Ovary (tissue), 9 donors: Measurements from ENCODE around the gene SLC35E3. TPM values are rescaled to one million over a fixed set of nuclear protein-coding genes. Genes with fewer than 3 reads are reported as not detected.

Experiments used
- DNase-seq, 5 donors: peaks; one replicate each; pipeline ENCODE4 v3.0.0-alpha.2; 2019 to 2020
- H3K27ac ChIP-seq, 2 donors: fragments of 200-600 bp; one replicate each; pipeline versions ENCODE4 v1.5.1 to v1.8.0; 2019 to 2022
- H3K27me3 ChIP-seq: fragments of 200-600 bp; one replicate; pipeline ENCODE4 v1.8.0; 2022
- H3K36me3 ChIP-seq: fragments of 200-600 bp; sonication (generic); one replicate; pipeline ENCODE4 v1.5.1; 2019
- H3K4me1 ChIP-seq: one replicate; pipeline ENCODE4 v1.8.1; 2013; ENCODE audit warnings: mild to moderate bottlenecking, moderate library complexity; ENCODE audit not compliant: insufficient read depth
- H3K4me3 ChIP-seq: fragments of 200-600 bp; sonication (generic); one replicate; pipeline ENCODE4 v1.5.1; 2017
- H3K9me3 ChIP-seq, 2 donors: fragments of 200-600 bp in 1 of 2; sonication (generic) in 1 of 2; one replicate each; pipeline versions ENCODE4 v1.5.1 to v1.8.1; 2013 to 2019; ENCODE audit warnings: mild to moderate bottlenecking in 1 of 2, moderate library complexity in 1 of 2
- EP300 ChIP-seq: sonication (generic); formaldehyde crosslinking; IDR thresholded peaks from one replicate; pipeline ENCODE4 v1.6.1; 2017; ENCODE audit warnings: antibody characterized with exemption
- POLR2A ChIP-seq: fragments of 450-650 bp; IDR thresholded peaks from one replicate; pipeline ENCODE4 v1.6.1; 2017; ENCODE audit warnings: antibody characterized with exemption, mild to moderate bottlenecking, moderate library complexity
- WGBS, 3 donors: extraction: QIAGEN DNeasy Blood & Tissue Kit in 1 of 3; methylation state at CpG; one replicate each; pipeline versions ENCODE4 v1.1.5 to v1.1.7; 2013 to 2017; 5-methylcytosine and 5-hydroxymethylcytosine counted together
- intact Hi-C, 4 donors: fragments of 100-400 bp; cut with DNase I; formaldehyde crosslinking; loops; one replicate each; pipeline versions ENCODE4 v1.11.0 to v1.15.1; 2022 to 2023
- polyA plus RNA-seq, 2 donors: library from polyadenylated mRNA; stranded (reverse); fragments of 200-250 nt in 1 of 2; fragments of 350-450 nt in 1 of 2; fragmentation: Illumina TruSeq in 1 of 2; extraction: RNeasy Lipid Tissue Mini Kit (QIAGEN cat#74804) in 1 of 2; gene quantifications; one replicate each; pipeline ENCODE4 v1.2.3, GENCODE V29; 2013 to 2014
- total RNA-seq, 7 donors: library from RNA; depleted of rRNA in 2 of 7; stranded (reverse); fragments of >200 nt in 2 of 7; fragmentation: NEBNext Ultra II Directional in 3 of 7; extraction: Animal tissue kit (Norgen Biotek cat#: 25700) in 3 of 7; gene quantifications; one replicate each; pipeline versions ENCODE4 v1.1.0 to v1.2.4, GENCODE V29; 2016 to 2023
- TF ChIP-seq, protein P1 (sequence below), 3 donors: fragments of 450-650 bp in 2 of 3; fragments of 200-600 bp in 1 of 3; IDR thresholded peaks; one replicate each; pipeline versions ENCODE4 v1.5.1 to v1.8.0; 2016 to 2022; ENCODE audit warnings: antibody characterized with exemption in 3 of 3, mild to moderate bottlenecking in 1 of 3
- donor health status: DM: no; HTN: no; CAD: no; lungs with moderate emphysema.
- donor health status: DM: no; HTN: no; CAD: no.
- donor health status: Bipolar disorder and iron deficiency.
- donor health status: DM: yes; HTN: yes; CAD: no.
- donor health status: DM: no; HTN: no; CAD: no.
- donor health status: DM: yes; HTN: yes; CAD: no.

SLC35E3 gene
- total and polyA plus RNA-seq, 9 donors, result 1.1 to 12.3 (median 8.1) TPM

DNA sequence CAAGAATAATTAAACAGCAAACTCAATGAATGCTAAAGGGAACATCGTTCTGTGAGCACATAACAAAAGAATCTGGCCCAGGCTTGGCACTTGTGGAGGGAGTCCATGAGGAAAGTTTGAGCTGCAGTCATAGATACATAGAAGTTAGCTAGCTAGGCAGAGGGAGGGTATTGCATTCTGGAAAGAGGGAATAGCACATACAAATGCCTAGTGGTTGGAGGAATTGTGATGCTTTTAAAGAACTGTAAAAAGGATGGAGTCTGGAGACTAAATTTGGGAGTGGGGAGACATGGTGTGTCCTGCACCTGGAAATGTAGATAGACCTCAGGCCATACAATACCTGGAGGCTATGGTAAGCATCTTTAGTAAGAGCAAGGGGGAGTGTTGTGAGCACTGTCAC lies 24.0 kb downstream of the SLC35E3 start:
- Histone ChIP-seq H3K27ac (no peak overlapping the region), H3K4me1 (no peaks in the 10 kb centered on the region), H3K4me3 (no peak overlapping the region), H3K27me3 (no peaks in the 10 kb centered on the region), H3K9me3 (no peaks in the 10 kb centered on the region), H3K36me3 (no peaks in the 10 kb centered on the region)
- TF ChIP-seq EP300 (no peak), POLR2A (no peak)
- TF ChIP-seq, protein P1, sequence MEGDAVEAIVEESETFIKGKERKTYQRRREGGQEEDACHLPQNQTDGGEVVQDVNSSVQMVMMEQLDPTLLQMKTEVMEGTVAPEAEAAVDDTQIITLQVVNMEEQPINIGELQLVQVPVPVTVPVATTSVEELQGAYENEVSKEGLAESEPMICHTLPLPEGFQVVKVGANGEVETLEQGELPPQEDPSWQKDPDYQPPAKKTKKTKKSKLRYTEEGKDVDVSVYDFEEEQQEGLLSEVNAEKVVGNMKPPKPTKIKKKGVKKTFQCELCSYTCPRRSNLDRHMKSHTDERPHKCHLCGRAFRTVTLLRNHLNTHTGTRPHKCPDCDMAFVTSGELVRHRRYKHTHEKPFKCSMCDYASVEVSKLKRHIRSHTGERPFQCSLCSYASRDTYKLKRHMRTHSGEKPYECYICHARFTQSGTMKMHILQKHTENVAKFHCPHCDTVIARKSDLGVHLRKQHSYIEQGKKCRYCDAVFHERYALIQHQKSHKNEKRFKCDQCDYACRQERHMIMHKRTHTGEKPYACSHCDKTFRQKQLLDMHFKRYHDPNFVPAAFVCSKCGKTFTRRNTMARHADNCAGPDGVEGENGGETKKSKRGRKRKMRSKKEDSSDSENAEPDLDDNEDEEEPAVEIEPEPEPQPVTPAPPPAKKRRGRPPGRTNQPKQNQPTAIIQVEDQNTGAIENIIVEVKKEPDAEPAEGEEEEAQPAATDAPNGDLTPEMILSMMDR (IDR thresholded peaks at IDR 0.05), result no peak
- no peak for DNase-seq
- 84 to 86% (median 86%) methylated on average over 1 of the region's 1 CpG for WGBS, 3 donors
- intact Hi-C loops, result no loop called here

- Histone ChIP-seq H3K27ac (no peak overlapping the region), H3K36me3 (no peaks in the 10 kb centered on the region), H3K4me3 (no peak overlapping the region), H3K27me3 (no peaks in the 10 kb centered on the region), H3K4me1 (no peaks in the 10 kb centered on the region), H3K9me3 (no peaks in the 10 kb centered on the region)
- DNase-seq, result no peak
- WGBS, 3 donors, result 89 to 91% (median 89%) methylated on average over 5 of the region's 5 CpGs
- intact Hi-C loops, result no loop called here
- no peak for TF ChIP-seq POLR2A
- no peak for TF ChIP-seq EP300
- TF ChIP-seq, protein P1 (IDR thresholded peaks at IDR 0.05), result no peak
Observed at GRCh38 chr12:68771223-68771925, 25.4 kb downstream of the SLC35E3 start.

- TF ChIP-seq, protein P1 (IDR thresholded peaks at IDR 0.05), result no peak
- TF ChIP-seq POLR2A (no peak), EP300 (no peak)
- Histone ChIP-seq H3K27me3 (no peaks in the 10 kb centered on the region), H3K27ac (no peak overlapping the region), H3K4me1 (no peaks in the 10 kb centered on the region), H3K9me3 (no peaks in the 10 kb centered on the region), H3K4me3 (no peak overlapping the region), H3K36me3 (no peaks in the 10 kb centered on the region)
- 82 to 88% (median 86%) methylated on average over 8 of the region's 8 CpGs for WGBS, 3 donors
- no peak for DNase-seq
- intact Hi-C loops, result no loop called here
Observed at GRCh38 chr12:68772714-68773113, 26.7 kb downstream of the SLC35E3 start.

GRCh38 chr12:68773582-68773981 lies 27.6 kb downstream of the SLC35E3 start:
- Histone ChIP-seq H3K9me3 (no peaks in the 10 kb centered on the region), H3K27ac (no peak overlapping the region), H3K27me3 (no peaks in the 10 kb centered on the region), H3K36me3 (no peaks in the 10 kb centered on the region), H3K4me3 (no peak overlapping the region), H3K4me1 (no peaks in the 10 kb centered on the region)
- DNase-seq, result no peak
- intact Hi-C loops, result no loop called here
- WGBS, 3 donors, result 72 to 80% (median 78%) methylated on average over 5 of the region's 5 CpGs
- TF ChIP-seq POLR2A, result no peak
- no peak for TF ChIP-seq EP300
- TF ChIP-seq, protein P1 (IDR thresholded peaks at IDR 0.05), result no peak
